Measurements from ENCODE around the gene RHEX. TPM values are rescaled to one million over a fixed set of nuclear protein-coding genes. Genes with fewer than 3 reads are reported as not detected.

Gene RHEX
- total and polyA plus RNA-seq, 2 donors (not counting 1 experiment from before 2014, with no cell fraction given) = 1.8 to 12.8 TPM

DNA sequence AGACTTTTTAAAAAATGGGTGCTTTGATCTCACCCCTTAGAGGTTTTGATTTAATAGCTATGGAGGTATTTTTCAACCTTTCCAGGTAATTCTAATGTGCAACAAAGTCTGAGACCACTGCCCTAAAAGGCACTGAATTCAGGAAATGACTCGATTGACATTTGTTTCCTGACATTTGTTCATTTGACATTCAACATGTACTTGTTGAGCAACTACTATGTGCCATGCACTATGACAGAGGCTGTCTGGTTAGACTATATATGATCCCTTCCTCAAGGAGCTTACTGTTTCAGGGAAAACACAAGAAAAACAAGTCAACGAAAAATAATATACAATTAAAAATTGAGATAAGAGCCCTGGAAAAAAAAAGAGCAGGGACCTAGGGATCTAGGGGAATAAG, 89.8 kb downstream of the RHEX start:
- no peak overlapping the region for H3K9ac ChIP-seq (ENCODE audit: low read length)
- no peaks in the 10 kb centered on the region for H3K4me1 ChIP-seq (ENCODE audit: control insufficient read depth in 2 of 2, insufficient read depth in 2 of 2, low read length in 2 of 2)
- H3K4me2 ChIP-seq (replicated peaks; ENCODE audit: low read depth, low read length, poor library complexity, severe bottlenecking) = no peak overlapping the region
- intact Hi-C loops (cut with micrococcal nuclease) = no loop called here
- no peak for ATAC-seq (ENCODE audit: low read depth)
- no CpG with 5 or more reads among the region's 2 CpGs for whole genome bisulfite sequencing (ENCODE audit: insufficient coverage)
- Mint-ChIP-seq H3K9me3 (ENCODE audit: insufficient read depth) (no peaks in the 10 kb centered on the region), H3K27me3 (peaks cover 53% of the 10 kb centered on the region), H3K4me3 (no peak overlapping the region), H3K27ac (no peak overlapping the region), H3K4me1 (no peaks in the 10 kb centered on the region)
- no peak overlapping the region for H2AFZ ChIP-seq (ENCODE audit: insufficient read depth, low read depth, low read length, poor library complexity, severe bottlenecking)
- no peak overlapping the region for H3K27ac ChIP-seq (ENCODE audit: low read length in 2 of 2)
- no peaks in the 10 kb centered on the region for H4K20me1 ChIP-seq (ENCODE audit: control insufficient read depth, insufficient read depth, low read length, poor library complexity, severe bottlenecking)
- H3K36me3 ChIP-seq (replicated peaks in 1 of 2; ENCODE audit: control extremely low read depth in 1 of 2, control insufficient read depth in 1 of 2, extremely low read depth in 1 of 2, insufficient read depth in 2 of 2, low read length in 1 of 2) = no peaks in the 10 kb centered on the region
- ChIA-PET CTCF (no interaction called here), POLR2A (no interaction called here)
- TF ChIP-seq EZH2 (IDR thresholded peaks at IDR 0.05; ENCODE audit: borderline replicate concordance, insufficient read depth, low read depth, low read length, poor library complexity, severe bottlenecking) = no peak
- TF ChIP-seq, protein P1, sequence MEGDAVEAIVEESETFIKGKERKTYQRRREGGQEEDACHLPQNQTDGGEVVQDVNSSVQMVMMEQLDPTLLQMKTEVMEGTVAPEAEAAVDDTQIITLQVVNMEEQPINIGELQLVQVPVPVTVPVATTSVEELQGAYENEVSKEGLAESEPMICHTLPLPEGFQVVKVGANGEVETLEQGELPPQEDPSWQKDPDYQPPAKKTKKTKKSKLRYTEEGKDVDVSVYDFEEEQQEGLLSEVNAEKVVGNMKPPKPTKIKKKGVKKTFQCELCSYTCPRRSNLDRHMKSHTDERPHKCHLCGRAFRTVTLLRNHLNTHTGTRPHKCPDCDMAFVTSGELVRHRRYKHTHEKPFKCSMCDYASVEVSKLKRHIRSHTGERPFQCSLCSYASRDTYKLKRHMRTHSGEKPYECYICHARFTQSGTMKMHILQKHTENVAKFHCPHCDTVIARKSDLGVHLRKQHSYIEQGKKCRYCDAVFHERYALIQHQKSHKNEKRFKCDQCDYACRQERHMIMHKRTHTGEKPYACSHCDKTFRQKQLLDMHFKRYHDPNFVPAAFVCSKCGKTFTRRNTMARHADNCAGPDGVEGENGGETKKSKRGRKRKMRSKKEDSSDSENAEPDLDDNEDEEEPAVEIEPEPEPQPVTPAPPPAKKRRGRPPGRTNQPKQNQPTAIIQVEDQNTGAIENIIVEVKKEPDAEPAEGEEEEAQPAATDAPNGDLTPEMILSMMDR (IDR thresholded peaks at IDR 0.05) = no peak
- H3K79me2 ChIP-seq (ENCODE audit: control insufficient read depth, insufficient read depth, low read length) = no peaks in the 10 kb centered on the region
- no peak overlapping the region for H3K4me3 ChIP-seq (ENCODE audit: control extremely low read depth in 1 of 5, extremely low read depth in 1 of 5, insufficient read depth in 1 of 5, low read depth in 2 of 5, low read length in 4 of 5)
- H3K27me3 ChIP-seq (replicated peaks in 1 of 4; ENCODE audit: control extremely low read depth in 1 of 4, control insufficient read depth in 3 of 4, insufficient read depth in 4 of 4, low read length in 3 of 4) = peaks cover 0 to 10% (median 6%) of the 10 kb centered on the region in 4 experiments
- DNase-seq = no peak
- H3K9me3 ChIP-seq (ENCODE audit: control extremely low read depth in 1 of 3, control insufficient read depth in 2 of 3, insufficient read depth in 1 of 3, low read length in 2 of 3) = no peaks in the 10 kb centered on the region

- 89% methylated on average over 13 of the region's 15 CpGs for WGBS (ENCODE audit: insufficient coverage)
- H4K20me1 ChIP-seq (ENCODE audit: control insufficient read depth, insufficient read depth, low read length, poor library complexity, severe bottlenecking) = no peaks in the 10 kb centered on the region
- no peak for ATAC-seq (ENCODE audit: low read depth)
- no peaks in the 10 kb centered on the region for H3K4me1 ChIP-seq (ENCODE audit: control insufficient read depth in 2 of 2, insufficient read depth in 2 of 2, low read length in 2 of 2)
- H3K9ac ChIP-seq (ENCODE audit: low read length) = no peak overlapping the region
- H3K27me3 Mint-ChIP-seq = peaks cover 48% of the 10 kb centered on the region
- H3K4me1 Mint-ChIP-seq = no peaks in the 10 kb centered on the region
- DNase-seq = no peak
- no peak overlapping the region for H3K4me3 ChIP-seq (ENCODE audit: control extremely low read depth in 1 of 5, extremely low read depth in 1 of 5, insufficient read depth in 1 of 5, low read depth in 2 of 5, low read length in 4 of 5)
- no peaks in the 10 kb centered on the region for H3K79me2 ChIP-seq (ENCODE audit: control insufficient read depth, insufficient read depth, low read length)
- no peak overlapping the region for H3K27ac Mint-ChIP-seq
- no peak overlapping the region for H2AFZ ChIP-seq (ENCODE audit: insufficient read depth, low read depth, low read length, poor library complexity, severe bottlenecking)
- no peaks in the 10 kb centered on the region for H3K9me3 Mint-ChIP-seq (ENCODE audit: insufficient read depth)
- no peaks in the 10 kb centered on the region for H3K36me3 ChIP-seq (replicated peaks in 1 of 2; ENCODE audit: control extremely low read depth in 1 of 2, control insufficient read depth in 1 of 2, extremely low read depth in 1 of 2, insufficient read depth in 2 of 2, low read length in 1 of 2)
- no peak overlapping the region for H3K4me2 ChIP-seq (replicated peaks; ENCODE audit: low read depth, low read length, poor library complexity, severe bottlenecking)
- H3K27ac ChIP-seq (ENCODE audit: low read length in 2 of 2) = no peak overlapping the region
- intact Hi-C loops (cut with micrococcal nuclease) = no loop called here
- POLR2A ChIA-PET = no interaction called here
- TF ChIP-seq, protein P1 (IDR thresholded peaks at IDR 0.05) = no peak
- TF ChIP-seq EZH2 (IDR thresholded peaks at IDR 0.05; ENCODE audit: borderline replicate concordance, insufficient read depth, low read depth, low read length, poor library complexity, severe bottlenecking) = no peak
- H3K27me3 ChIP-seq (replicated peaks in 1 of 4; ENCODE audit: control extremely low read depth in 1 of 4, control insufficient read depth in 3 of 4, insufficient read depth in 4 of 4, low read length in 3 of 4) = peaks cover 0 to 9% (median 5%) of the 10 kb centered on the region in 4 experiments
- CTCF ChIA-PET = no interaction called here
- no peaks in the 10 kb centered on the region for H3K9me3 ChIP-seq (ENCODE audit: control extremely low read depth in 1 of 3, control insufficient read depth in 2 of 3, insufficient read depth in 1 of 3, low read length in 2 of 3)
- no peak overlapping the region for H3K4me3 Mint-ChIP-seq
These were observed 90.7 kb downstream of the RHEX start for GRCh38 chr1:206143537-206144172.
